CD4-positive, CD25-positive, alpha-beta regulatory T cell (primary cell): ENCODE results near the gene PHC3. TPM values are rescaled to one million over a fixed set of nuclear protein-coding genes. Genes with fewer than 3 reads are reported as not detected.
A peak's percentile ranks its signal among the peaks of the same experiment; 100 is the strongest.
"Not testable (repeated sequence)": the region's sequence is repeated elsewhere in the genome, so short reads cannot be mapped to it uniquely, and the experiment has no call there.

Experiments used
- ATAC-seq, 2 donors: fragments of 150-1000 bp; cut with Tn5 transposase; one replicate each; pipeline ENCODE4 v1.10.0; 2021; ENCODE audit warnings: low read depth in 2 of 2, moderate number of reproducible peaks in 2 of 2, moderate library complexity in 1 of 2
- DNase-seq, 3 donors: peaks; one replicate each; pipeline versions ENCODE4 v3.0.0 to v3.0.0-alpha.2; 2012 to 2022; ENCODE audit warnings: mixed read lengths in 1 of 3
- H3K27ac ChIP-seq: one replicate; pipeline ENCODE4 v1.7.0; 2013; ENCODE audit warnings: mild to moderate bottlenecking, low read length; ENCODE audit not compliant: insufficient read depth, poor library complexity, severe bottlenecking
- H3K27me3 ChIP-seq: one replicate; pipeline ENCODE4 v1.7.0; 2013; ENCODE audit warnings: low read length; ENCODE audit not compliant: control insufficient read depth, insufficient read depth
- H3K36me3 ChIP-seq: one replicate; pipeline ENCODE4 v1.7.0; 2013; ENCODE audit warnings: mild to moderate bottlenecking, low read length, moderate library complexity; ENCODE audit not compliant: control insufficient read depth, insufficient read depth
- H3K4me1 ChIP-seq: 2 replicates; pipeline ENCODE4 v1.7.0; 2013; ENCODE audit warnings: mild to moderate bottlenecking, low read length; ENCODE audit not compliant: insufficient read depth, control insufficient read depth, poor library complexity, severe bottlenecking
- H3K4me3 ChIP-seq: one replicate; pipeline ENCODE4 v1.7.0; 2013; ENCODE audit warnings: low read depth, mild to moderate bottlenecking, low read length, moderate library complexity
- H3K9me3 ChIP-seq, 2 experiments: 1 replicate in 1 of 2; 2 replicates in 1 of 2; pipeline ENCODE4 v1.7.0; 2013; ENCODE audit warnings: low read length in 2 of 2, mild to moderate bottlenecking in 1 of 2, moderate library complexity in 1 of 2; ENCODE audit not compliant: control insufficient read depth in 2 of 2
- H3K27ac Mint-ChIP-seq, 3 donors: one replicate each; pipeline ENCODE4 v1.8.0; 2020 to 2022; ENCODE audit warnings: mild to moderate bottlenecking in 3 of 3, mixed read lengths in 3 of 3, moderate library complexity in 2 of 3
- H3K27me3 Mint-ChIP-seq: one replicate; pipeline ENCODE4 v1.8.0; 2022; ENCODE audit warnings: mild to moderate bottlenecking, mixed read lengths
- H3K36me3 Mint-ChIP-seq: one replicate; pipeline ENCODE4 v1.8.0; 2020; ENCODE audit warnings: mixed read lengths
- H3K4me1 Mint-ChIP-seq, 4 donors: one replicate each; pipeline ENCODE4 v1.8.0; 2020 to 2022; ENCODE audit warnings: mixed read lengths in 4 of 4, mild to moderate bottlenecking in 1 of 4
- H3K4me3 Mint-ChIP-seq, 4 donors: one replicate each; pipeline ENCODE4 v1.8.0; 2020 to 2022; ENCODE audit warnings: mild to moderate bottlenecking in 4 of 4, mixed read lengths in 4 of 4, moderate library complexity in 3 of 4
- H3K9me3 Mint-ChIP-seq, 7 donors: one replicate each; pipeline ENCODE4 v1.8.0; 2020 to 2022; ENCODE audit warnings: mixed read lengths in 7 of 7, mild to moderate bottlenecking in 3 of 7, moderate library complexity in 2 of 7
- polyA plus RNA-seq, 4 donors: library from polyadenylated mRNA; unstranded; fragments of 300-500 nt; fragmentation: Illumina TruSeq; gene quantifications; one replicate each; pipeline ENCODE4 v1.2.3, GENCODE V29; 2021
- total RNA-seq: library from RNA; stranded (reverse); gene quantifications from one replicate; pipeline ENCODE4 v1.2.3, GENCODE V29; 2022

The PHC3 gene
- total and polyA plus RNA-seq, 5 donors from 2014 or later: 38.5 to 177 (median 42.7) TPM

GRCh38 chr3:170203457-170203856, 21.9 kb upstream of the PHC3 start:
- no peak overlapping the region for H3K27ac Mint-ChIP-seq
- Histone ChIP-seq H3K9me3 (no peaks in the 10 kb centered on the region), H3K27ac (no peak overlapping the region), H3K36me3 (no peaks in the 10 kb centered on the region), H3K4me1 (no peaks in the 10 kb centered on the region), H3K4me3 (no peak overlapping the region), H3K27me3 (peaks cover 11% of the 10 kb centered on the region)
- H3K4me3 Mint-ChIP-seq: no peak overlapping the region
- ATAC-seq (no peak), DNase-seq (no peak)
- H3K36me3 Mint-ChIP-seq: peaks cover 4% of the 10 kb centered on the region
- H3K4me1 Mint-ChIP-seq: peaks cover 0 to 5% (median 0%) of the 10 kb centered on the region in 4 donors
- H3K27me3 Mint-ChIP-seq: peaks cover 30% of the 10 kb centered on the region
- peaks cover 0 to 3% (median 0%) of the 10 kb centered on the region in 7 donors for H3K9me3 Mint-ChIP-seq

- ATAC-seq: no peak
- DNase-seq: no peak
- Mint-ChIP-seq H3K9me3 (peaks cover 0 to 3% (median 0%) of the 10 kb centered on the region in 7 donors), H3K36me3 (peaks cover 3% of the 10 kb centered on the region), H3K27me3 (peaks cover 29% of the 10 kb centered on the region), H3K4me3 (no peak overlapping the region), H3K4me1 (peaks cover 0 to 5% (median 0%) of the 10 kb centered on the region in 4 donors), H3K27ac (no peak overlapping the region)
- Histone ChIP-seq H3K4me3 (no peak overlapping the region), H3K4me1 (no peaks in the 10 kb centered on the region), H3K27me3 (peaks cover 8% of the 10 kb centered on the region), H3K36me3 (no peaks in the 10 kb centered on the region), H3K9me3 (no peaks in the 10 kb centered on the region), H3K27ac (no peak overlapping the region)
Observed at GRCh38 chr3:170201527-170201926, 20.0 kb upstream of the PHC3 start.

- Histone ChIP-seq H3K4me3 (no peak overlapping the region), H3K36me3 (no peaks in the 10 kb centered on the region), H3K4me1 (no peaks in the 10 kb centered on the region), H3K27ac (no peak overlapping the region), H3K9me3 (no peaks in the 10 kb centered on the region), H3K27me3 (peaks cover 8% of the 10 kb centered on the region)
- peaks cover 0 to 3% (median 0%) of the 10 kb centered on the region in 4 donors for H3K4me1 Mint-ChIP-seq
- no peak overlapping the region for H3K27ac Mint-ChIP-seq
- DNase-seq: no peak
- peaks cover 28% of the 10 kb centered on the region for H3K27me3 Mint-ChIP-seq
- ATAC-seq: no peak
- peaks cover 0 to 3% (median 0%) of the 10 kb centered on the region in 7 donors for H3K9me3 Mint-ChIP-seq
- H3K36me3 Mint-ChIP-seq: no peaks in the 10 kb centered on the region
- H3K4me3 Mint-ChIP-seq: no peak overlapping the region
Observed at GRCh38 chr3:170200987-170201386, 19.5 kb upstream of the PHC3 start.

GRCh38 chr3:170196833-170197232, 15.3 kb upstream of the PHC3 start:
- peaks cover 13% of the 10 kb centered on the region for H3K27me3 ChIP-seq
- ATAC-seq (no peak), DNase-seq (no peak)
- no peak overlapping the region for H3K27ac Mint-ChIP-seq
- peaks cover 34% of the 10 kb centered on the region for H3K27me3 Mint-ChIP-seq
- H3K9me3 ChIP-seq: no peaks in the 10 kb centered on the region
- H3K27ac ChIP-seq: no peak overlapping the region
- H3K9me3 Mint-ChIP-seq: peaks cover 0 to 2% (median 0%) of the 10 kb centered on the region in 7 donors
- H3K4me1 ChIP-seq: no peaks in the 10 kb centered on the region
- peaks cover 0 to 3% (median 0%) of the 10 kb centered on the region in 4 donors for H3K4me1 Mint-ChIP-seq
- H3K4me3 Mint-ChIP-seq: no peak overlapping the region
- H3K36me3 Mint-ChIP-seq: no peaks in the 10 kb centered on the region
- no peaks in the 10 kb centered on the region for H3K36me3 ChIP-seq
- H3K4me3 ChIP-seq: no peak overlapping the region

GRCh38 chr3:170195759-170196158, 14.2 kb upstream of the PHC3 start:
- H3K36me3 ChIP-seq, H3K36me3 Mint-ChIP-seq, ATAC-seq, H3K4me1 ChIP-seq, H3K4me1 Mint-ChIP-seq, H3K9me3 Mint-ChIP-seq, H3K4me3 Mint-ChIP-seq, H3K27ac ChIP-seq, H3K4me3 ChIP-seq, H3K27ac Mint-ChIP-seq, DNase-seq, H3K9me3 ChIP-seq: not testable (repeated sequence)
- peaks cover 31% of the 10 kb centered on the region for H3K27me3 Mint-ChIP-seq
- H3K27me3 ChIP-seq: peaks cover 11% of the 10 kb centered on the region

- Mint-ChIP-seq H3K27ac (peak overlapping the region in 1 of 3 donors; percentile 25), H3K27me3 (peaks cover 11% of the 10 kb centered on the region), H3K36me3 (no peaks in the 10 kb centered on the region), H3K4me1 (peaks cover 0 to 13% (median 9%) of the 10 kb centered on the region in 4 donors), H3K9me3 (no peaks in the 10 kb centered on the region), H3K4me3 (peak overlapping the region in 1 of 4 donors; percentile 62)
- no peaks in the 10 kb centered on the region for H3K9me3 ChIP-seq
- DNase-seq (no peak), ATAC-seq (peak; percentile 11 to 26)
- H3K36me3 ChIP-seq: no peaks in the 10 kb centered on the region
- H3K4me3 ChIP-seq: peak overlapping the region; percentile 41
- H3K4me1 ChIP-seq: no peaks in the 10 kb centered on the region
- peaks cover 2% of the 10 kb centered on the region for H3K27me3 ChIP-seq
- H3K27ac ChIP-seq: no peak overlapping the region
Observed at GRCh38 chr3:170189398-170190256, 8.1 kb upstream of the PHC3 start.

- Mint-ChIP-seq H3K27me3 (peaks cover 4% of the 10 kb centered on the region), H3K4me1 (peaks cover 20 to 44% (median 32%) of the 10 kb centered on the region in 4 donors), H3K36me3 (peaks cover 26% of the 10 kb centered on the region), H3K27ac (peak overlapping the region; percentile 98 to 100 (median 99)), H3K9me3 (peaks cover 0 to 1% (median 0%) of the 10 kb centered on the region in 7 donors), H3K4me3 (peak overlapping the region; percentile 97 to 99 (median 98))
- peaks cover 25% of the 10 kb centered on the region for H3K36me3 ChIP-seq
- peak overlapping the region; percentile 98 for H3K27ac ChIP-seq
- peak; percentile 23 to 43 for ATAC-seq
- H3K4me1 ChIP-seq: peaks cover 51% of the 10 kb centered on the region
- peak overlapping the region; percentile 96 for H3K4me3 ChIP-seq
- H3K27me3 ChIP-seq: no peaks in the 10 kb centered on the region
- DNase-seq: peak in 2 of 3 donors; percentile 37 to 58
- H3K9me3 ChIP-seq: no peaks in the 10 kb centered on the region
Observed at GRCh38 chr3:170180079-170180907, 1.2 kb downstream of the PHC3 start.
